ENCODE results near the gene SVOP. TPM values are rescaled to one million over a fixed set of nuclear protein-coding genes. Genes with fewer than 3 reads are reported as not detected.
"Not testable (repeated sequence)": the region's sequence is repeated elsewhere in the genome, so short reads cannot be mapped to it uniquely, and the experiment has no call there.

Gene SVOP
- total RNA-seq, 4 donors from 2014 or later: not detected

DNA sequence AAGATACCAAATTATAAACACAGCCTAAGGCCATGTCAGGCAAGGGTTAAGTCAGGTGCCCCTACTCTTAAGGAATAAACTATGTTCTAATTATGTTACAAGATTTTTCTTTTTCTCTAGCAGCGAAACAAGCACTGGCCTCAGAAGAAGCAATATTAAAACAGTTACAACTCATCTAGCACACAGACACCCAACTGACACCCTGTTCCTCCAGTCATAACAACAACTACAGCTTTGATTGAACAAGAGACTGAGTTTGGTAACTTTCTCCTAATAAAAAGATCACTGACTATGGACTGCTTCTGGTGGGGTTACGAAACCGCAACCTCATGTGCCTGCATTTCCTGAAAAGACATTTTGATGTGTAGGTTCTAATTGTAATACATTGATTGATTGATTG lies 144.3 kb downstream of the SVOP start:
- TF ChIP-seq, protein P1, sequence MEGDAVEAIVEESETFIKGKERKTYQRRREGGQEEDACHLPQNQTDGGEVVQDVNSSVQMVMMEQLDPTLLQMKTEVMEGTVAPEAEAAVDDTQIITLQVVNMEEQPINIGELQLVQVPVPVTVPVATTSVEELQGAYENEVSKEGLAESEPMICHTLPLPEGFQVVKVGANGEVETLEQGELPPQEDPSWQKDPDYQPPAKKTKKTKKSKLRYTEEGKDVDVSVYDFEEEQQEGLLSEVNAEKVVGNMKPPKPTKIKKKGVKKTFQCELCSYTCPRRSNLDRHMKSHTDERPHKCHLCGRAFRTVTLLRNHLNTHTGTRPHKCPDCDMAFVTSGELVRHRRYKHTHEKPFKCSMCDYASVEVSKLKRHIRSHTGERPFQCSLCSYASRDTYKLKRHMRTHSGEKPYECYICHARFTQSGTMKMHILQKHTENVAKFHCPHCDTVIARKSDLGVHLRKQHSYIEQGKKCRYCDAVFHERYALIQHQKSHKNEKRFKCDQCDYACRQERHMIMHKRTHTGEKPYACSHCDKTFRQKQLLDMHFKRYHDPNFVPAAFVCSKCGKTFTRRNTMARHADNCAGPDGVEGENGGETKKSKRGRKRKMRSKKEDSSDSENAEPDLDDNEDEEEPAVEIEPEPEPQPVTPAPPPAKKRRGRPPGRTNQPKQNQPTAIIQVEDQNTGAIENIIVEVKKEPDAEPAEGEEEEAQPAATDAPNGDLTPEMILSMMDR (IDR thresholded peaks at IDR 0.05): no peak
- TF ChIP-seq POLR2A (IDR thresholded peaks at IDR 0.05): no peak
- TF ChIP-seq EP300 (IDR thresholded peaks at IDR 0.05): no peak
- WGBS, 2 donors: 84 to 90% methylated on average over 3 of the region's 3 CpGs
- Histone ChIP-seq H3K27me3 (no peaks in the 10 kb centered on the region), H3K9me3 (no peaks in the 10 kb centered on the region), H3K4me3 (no peak overlapping the region), H3K36me3 (no peaks in the 10 kb centered on the region), H3K27ac (no peak overlapping the region), H3K4me1 (peaks cover 0 to 6% (median 0%) of the 10 kb centered on the region in 4 donors)
- DNase-seq (ENCODE audit: low spot score in 2 of 2): no peak

DNA sequence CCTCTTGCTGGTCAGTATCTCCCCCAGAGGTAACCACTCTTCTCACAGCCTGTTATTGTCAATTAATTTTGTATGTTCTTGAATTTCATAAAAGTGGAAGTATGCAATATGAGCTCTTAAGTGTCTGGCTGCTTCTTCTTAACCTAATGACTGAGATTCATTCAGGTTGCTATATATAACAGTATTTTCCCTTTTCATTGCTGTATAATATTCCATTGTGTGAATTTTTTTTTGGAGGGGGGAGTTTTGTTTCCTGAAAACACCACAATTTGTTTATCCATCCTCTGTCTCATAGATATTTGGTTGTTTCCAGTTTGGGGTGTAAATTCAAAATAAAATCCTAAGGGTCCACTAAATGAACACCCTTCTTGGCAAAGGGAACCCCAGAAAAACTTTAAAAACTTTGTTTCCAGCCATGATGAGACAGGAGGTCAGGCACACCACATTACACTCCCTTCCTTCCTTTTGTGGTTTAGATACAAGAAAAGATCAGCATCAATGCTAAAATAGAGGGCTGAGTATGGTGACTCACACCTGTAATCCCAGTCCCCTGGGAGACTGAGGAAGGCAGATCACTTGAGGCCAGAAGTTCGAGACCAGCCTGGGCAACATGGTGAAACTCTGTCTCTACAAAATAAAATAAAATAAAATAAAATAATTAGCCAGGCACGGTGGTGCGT lies 145.0 kb downstream of the SVOP start:
- no peaks in the 10 kb centered on the region for H3K9me3 ChIP-seq
- TF ChIP-seq, protein P1 (IDR thresholded peaks at IDR 0.05): no peak
- no peak for TF ChIP-seq POLR2A (IDR thresholded peaks at IDR 0.05)
- no peak for TF ChIP-seq EP300 (IDR thresholded peaks at IDR 0.05)
- no peak for DNase-seq (ENCODE audit: low spot score in 2 of 2)
- H3K36me3 ChIP-seq: no peaks in the 10 kb centered on the region
- peaks cover 0 to 6% (median 0%) of the 10 kb centered on the region in 4 donors for H3K4me1 ChIP-seq
- H3K27ac ChIP-seq: no peak overlapping the region
- 88% methylated on average over 3 of the region's 3 CpGs for WGBS, 2 donors
- no peak overlapping the region for H3K4me3 ChIP-seq
- H3K27me3 ChIP-seq: no peaks in the 10 kb centered on the region

DNA sequence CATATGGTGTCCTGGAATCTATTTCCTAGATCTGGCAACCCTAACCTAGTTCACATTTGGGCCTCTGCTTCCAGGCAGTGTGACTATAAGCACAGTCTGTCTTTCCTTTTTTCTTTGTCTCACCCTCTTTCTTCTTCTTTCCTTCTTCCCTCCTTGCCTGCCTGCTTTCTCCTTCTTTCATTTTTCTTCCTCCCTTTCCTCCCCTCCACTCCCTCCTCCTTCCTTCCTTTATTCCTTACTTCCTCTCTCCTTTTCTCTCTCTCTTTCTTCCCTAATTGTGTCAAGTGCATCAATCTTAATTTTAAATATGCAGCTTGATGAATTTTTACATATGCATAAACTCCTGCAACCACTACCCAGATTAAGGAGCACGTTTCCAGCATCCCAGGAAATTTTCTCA lies 145.6 kb downstream of the SVOP start:
- no peaks in the 10 kb centered on the region for H3K9me3 ChIP-seq
- H3K36me3 ChIP-seq: no peaks in the 10 kb centered on the region
- H3K4me3 ChIP-seq: no peak overlapping the region
- no peaks in the 10 kb centered on the region for H3K27me3 ChIP-seq
- TF ChIP-seq POLR2A (IDR thresholded peaks at IDR 0.05) (no peak), EP300 (IDR thresholded peaks at IDR 0.05) (no peak)
- TF ChIP-seq, protein P1 (IDR thresholded peaks at IDR 0.05): no peak
- whole genome bisulfite sequencing, 2 donors: 27 to 36% methylated on average over 1 of the region's 1 CpG
- no peak for DNase-seq (ENCODE audit: low spot score in 2 of 2)
- H3K27ac ChIP-seq: no peak overlapping the region
- H3K4me1 ChIP-seq: peaks cover 0 to 6% (median 0%) of the 10 kb centered on the region in 4 donors

DNA sequence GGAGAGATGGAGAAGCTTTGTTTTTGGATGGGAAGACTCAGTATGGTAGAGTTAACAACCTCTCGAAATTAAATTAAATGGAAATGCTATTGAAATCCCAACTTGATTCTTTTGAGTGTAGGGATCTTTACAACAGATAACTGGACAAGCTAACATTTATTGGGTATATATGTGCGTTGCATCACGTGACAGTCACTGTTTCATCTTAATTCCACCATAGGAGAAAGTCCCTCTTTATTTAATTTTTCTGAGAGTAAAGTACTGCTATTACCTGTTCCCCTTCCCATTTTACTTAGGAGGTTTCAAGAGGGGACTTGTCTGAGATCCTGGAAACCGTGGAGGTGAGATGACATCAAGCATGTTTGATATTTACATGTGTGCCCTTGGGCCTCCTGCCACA lies 152.1 kb downstream of the SVOP start:
- no peaks in the 10 kb centered on the region for H3K4me1 ChIP-seq
- TF ChIP-seq POLR2A (IDR thresholded peaks at IDR 0.05): no peak
- TF ChIP-seq, protein P1 (IDR thresholded peaks at IDR 0.05): no peak
- TF ChIP-seq EP300 (IDR thresholded peaks at IDR 0.05): no peak
- H3K4me3 ChIP-seq: no peak overlapping the region
- no peaks in the 10 kb centered on the region for H3K9me3 ChIP-seq
- H3K36me3 ChIP-seq: no peaks in the 10 kb centered on the region
- no peak for DNase-seq (ENCODE audit: low spot score in 2 of 2)
- 89 to 95% methylated on average over 4 of the region's 4 CpGs for WGBS, 2 donors
- H3K27me3 ChIP-seq: no peaks in the 10 kb centered on the region
- no peak overlapping the region for H3K27ac ChIP-seq

DNA sequence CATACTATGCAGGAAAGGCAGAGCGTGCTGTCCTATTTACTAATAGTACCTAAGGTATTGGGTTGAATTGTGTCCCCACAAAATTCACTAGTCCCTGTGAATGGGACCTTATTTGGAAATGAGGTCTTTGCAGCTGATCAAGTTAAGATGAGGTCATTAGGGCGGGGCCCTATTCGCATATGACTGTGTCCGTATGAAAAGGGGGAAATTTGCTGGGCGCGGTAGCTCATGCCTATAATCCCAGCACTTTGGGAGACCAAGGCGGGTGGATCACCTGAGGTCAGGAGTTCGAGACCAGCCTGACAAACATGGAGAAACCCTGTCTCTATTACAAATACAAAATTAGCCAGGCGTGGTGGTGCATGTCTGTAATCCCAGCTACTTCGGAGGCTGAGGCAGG lies 154.8 kb downstream of the SVOP start:
- not testable (repeated sequence) for DNase-seq (ENCODE audit: low spot score in 2 of 2); H3K4me1 ChIP-seq; H3K27me3 ChIP-seq; H3K36me3 ChIP-seq; H3K9me3 ChIP-seq; H3K4me3 ChIP-seq; H3K27ac ChIP-seq
- WGBS, 2 donors: 86 to 90% methylated on average over 10 of the region's 10 CpGs

Measured in tibial nerve (tissue), 4 donors.